ENCODE measurements around the gene TRPM2.
"Not testable (repeated sequence)": the region's sequence is repeated elsewhere in the genome, so short reads cannot be mapped to it uniquely, and the experiment has no call there.

Gene TRPM2

GRCh38 chr21:44377201-44377921 is 23.9 kb downstream of the TRPM2 start:
- no peak for DNase-seq

GRCh38 chr21:44377922-44378645 is 24.7 kb downstream of the TRPM2 start:
- DNase-seq: no peak

DNA sequence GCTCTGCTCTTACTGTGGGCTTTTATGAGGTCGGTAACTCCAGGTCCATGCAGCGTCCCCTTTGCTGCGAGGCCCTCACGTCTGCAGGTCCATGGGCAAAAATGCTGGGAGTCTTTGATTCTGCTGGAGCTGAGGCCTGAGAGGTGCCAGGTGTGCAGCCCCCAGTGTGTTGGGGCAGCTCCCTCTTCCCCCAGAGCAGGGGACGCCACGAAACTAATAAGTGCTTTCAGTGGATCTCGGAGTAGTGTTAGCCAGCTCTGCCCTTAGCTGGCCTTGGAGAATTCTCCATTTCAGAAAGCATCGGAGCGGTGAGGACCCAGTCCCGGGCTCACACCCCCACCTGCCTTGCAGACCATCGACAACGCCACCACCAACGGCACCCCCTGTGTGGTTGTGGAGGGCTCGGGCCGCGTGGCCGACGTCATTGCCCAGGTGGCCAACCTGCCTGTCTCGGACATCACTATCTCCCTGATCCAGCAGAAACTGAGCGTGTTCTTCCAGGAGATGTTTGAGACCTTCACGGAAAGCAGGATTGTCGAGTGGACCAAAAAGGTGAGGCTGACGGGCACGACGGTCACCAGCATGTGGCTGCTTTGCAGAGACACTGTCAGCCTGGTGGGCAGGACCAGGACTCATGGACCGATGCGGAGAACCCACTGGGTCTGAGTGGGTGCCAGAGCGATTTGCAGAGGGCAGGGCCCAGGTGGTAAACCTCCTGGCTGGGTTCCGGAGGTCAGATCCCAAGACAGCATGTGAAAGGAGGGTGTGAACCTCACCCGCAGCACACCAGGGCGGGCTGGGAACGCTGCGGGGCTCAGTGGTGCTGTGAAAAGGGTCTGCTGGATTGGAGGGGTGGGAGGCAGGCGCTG is 25.5 kb downstream of the TRPM2 start:
- no peak for DNase-seq

DNA sequence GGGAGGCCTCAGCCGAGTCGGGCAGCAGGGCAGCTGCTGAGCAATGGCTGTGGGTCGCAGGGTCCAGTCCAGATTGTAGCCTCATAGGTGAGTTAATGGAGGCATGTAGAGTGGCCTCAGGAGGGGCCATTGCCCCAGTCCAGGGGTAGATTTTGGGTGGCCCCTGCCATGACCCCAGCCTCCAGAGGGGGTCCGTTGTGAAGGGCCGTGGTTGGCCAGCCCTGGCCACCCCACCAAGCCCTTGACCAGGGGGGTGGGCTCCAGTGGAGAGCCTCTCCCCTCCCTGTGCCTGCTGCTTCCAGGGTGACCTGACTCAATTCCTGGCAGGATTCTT is 26.1 kb downstream of the TRPM2 start:
- no peak for DNase-seq

DNA sequence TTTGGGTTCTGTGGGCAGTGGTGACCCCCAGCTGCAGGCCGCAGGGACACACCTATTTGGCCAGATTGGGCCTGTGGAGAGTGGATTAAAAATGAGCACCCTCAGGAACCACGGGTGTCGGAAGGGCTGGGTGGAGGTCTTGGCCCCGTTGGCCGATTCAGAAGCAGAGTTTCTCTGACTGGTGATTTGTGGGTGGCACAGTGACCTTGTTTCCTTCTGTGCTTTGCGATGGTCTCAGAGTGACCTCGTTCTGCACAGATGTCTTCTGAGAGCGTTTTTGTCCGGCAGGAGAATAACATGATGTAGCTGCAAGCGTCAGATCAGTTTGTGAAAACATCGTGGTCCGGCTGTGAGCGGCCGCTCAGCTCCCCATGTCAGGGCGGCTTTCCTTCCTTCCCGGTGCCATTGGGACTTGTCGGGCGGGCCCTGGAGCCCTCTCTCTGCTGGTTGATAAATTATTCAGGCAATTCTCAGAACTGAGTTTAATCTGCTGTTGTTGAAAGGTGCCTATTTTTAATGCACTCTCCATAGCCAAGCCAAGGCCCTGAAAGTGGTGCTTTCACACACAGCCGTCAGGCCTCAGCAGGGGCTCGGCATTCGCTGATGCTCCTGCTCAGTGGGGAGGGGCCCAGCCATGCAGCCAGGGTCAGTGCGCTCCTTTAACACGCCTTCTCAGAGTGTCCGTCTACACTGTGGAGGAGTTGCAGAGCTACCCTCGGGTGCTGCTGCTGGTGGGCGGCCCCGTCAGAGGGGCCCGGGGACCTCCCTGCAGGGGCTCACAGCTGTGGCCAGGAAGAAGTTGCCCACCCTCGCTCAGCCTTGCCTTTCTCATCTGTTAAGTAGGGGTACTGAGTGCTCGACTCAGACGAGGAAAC is 26.8 kb downstream of the TRPM2 start:
- no peak for DNase-seq

GRCh38 chr21:44380876-44381275 is 27.5 kb downstream of the TRPM2 start:
- DNase-seq: no peak

DNA sequence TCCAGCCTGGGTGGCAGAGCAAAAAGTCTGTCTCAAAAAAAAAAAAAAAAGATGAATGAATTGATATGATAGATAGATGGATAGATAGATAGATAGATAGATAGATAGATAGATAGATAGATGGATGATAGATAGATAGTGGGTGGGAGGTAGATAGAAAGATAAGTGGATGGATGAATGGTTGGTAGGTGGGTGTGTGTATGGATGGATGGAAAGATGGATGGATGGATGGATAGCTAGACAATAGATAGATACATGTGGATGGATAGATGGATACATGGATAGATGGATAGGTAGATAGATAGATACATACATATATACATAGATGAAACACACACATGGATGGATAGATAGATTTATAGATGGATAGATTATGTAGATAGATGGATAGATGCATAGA is 28.5 kb downstream of the TRPM2 start:
- no peak for DNase-seq

DNA sequence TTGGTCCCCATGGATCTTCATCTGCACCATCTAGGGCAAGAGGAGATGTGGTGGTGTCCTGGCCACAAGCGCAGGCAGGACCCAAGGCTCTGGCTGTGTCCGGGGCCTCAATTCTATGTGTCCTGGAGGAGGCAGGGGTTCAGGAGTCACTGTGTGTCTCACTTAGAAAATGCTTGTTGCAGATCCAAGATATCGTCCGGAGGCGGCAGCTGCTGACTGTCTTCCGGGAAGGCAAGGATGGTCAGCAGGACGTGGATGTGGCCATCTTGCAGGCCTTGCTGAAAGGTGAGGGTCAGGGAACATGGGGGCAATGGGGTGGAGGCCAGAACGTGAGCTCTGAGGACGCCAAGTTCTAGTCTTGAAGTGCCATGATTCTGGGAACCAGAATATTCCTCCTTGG is 29.1 kb downstream of the TRPM2 start:
- DNase-seq: no peak

- DNase-seq: no peak
Observed at GRCh38 chr21:44383216-44383615, 29.8 kb downstream of the TRPM2 start.

DNA sequence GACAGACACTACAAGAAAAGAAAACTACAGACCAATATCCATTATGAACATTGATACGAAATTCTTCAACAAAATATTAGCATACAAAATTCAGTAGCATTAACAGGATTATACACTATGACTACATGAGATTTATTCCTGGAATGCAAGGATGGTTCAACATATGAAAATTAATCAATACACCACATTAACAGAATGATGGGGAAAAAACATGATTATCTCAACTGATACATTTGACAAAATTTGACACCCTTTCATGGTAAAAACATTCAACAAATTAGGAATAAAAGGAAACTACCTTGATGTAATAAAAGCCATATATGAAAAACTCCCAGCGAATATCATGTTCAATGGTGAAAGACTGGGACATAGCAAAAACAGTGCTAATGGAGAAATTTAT is 31.5 kb downstream of the TRPM2 start:
- no peak for DNase-seq

GRCh38 chr21:44389335-44389734 is 35.9 kb downstream of the TRPM2 start:
- no peak for DNase-seq

- no peak for DNase-seq
Observed at GRCh38 chr21:44390886-44391285, 37.5 kb downstream of the TRPM2 start.

- DNase-seq: no peak
Observed at GRCh38 chr21:44391345-44392091, 38.1 kb downstream of the TRPM2 start.

DNA sequence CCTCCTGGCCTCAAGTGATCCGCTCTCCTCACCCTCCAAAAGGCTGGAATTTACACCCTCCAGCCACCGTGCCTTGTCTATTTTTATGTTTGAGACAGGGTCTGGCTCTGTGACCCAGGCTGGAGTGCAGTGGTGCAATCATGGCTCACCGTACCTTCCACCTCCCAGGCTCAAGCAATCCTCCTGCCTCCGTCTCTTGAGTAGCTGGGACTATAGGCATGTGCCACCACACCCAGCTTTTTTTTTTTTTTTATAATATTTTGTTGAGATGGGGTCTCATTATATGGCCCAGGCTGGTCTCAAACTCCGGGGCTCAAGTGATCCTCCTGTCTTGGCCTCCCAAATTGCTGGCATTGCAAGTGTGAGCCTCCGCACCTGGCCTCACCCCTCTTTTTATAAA is 38.8 kb downstream of the TRPM2 start:
- no peak for DNase-seq

DNA sequence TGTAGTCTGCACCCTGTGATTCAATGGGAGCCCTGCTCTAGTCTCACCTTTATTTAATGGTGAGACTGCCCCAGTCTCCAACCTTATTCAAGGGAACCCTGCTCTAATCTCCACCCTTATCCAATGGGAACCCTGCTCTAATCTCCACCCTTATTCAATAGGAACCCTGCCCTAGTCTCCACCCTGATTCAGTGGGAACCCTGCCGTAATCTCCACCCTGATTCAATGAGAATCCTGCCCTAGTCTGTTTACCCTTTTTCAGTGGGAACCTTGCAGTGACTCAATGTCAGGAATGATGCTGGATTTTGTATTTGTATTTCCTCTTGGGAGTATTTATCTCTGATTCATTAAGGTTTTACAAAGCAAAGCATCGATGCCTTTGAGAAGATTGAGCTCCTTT is 39.5 kb downstream of the TRPM2 start:
- no peak for DNase-seq

DNA sequence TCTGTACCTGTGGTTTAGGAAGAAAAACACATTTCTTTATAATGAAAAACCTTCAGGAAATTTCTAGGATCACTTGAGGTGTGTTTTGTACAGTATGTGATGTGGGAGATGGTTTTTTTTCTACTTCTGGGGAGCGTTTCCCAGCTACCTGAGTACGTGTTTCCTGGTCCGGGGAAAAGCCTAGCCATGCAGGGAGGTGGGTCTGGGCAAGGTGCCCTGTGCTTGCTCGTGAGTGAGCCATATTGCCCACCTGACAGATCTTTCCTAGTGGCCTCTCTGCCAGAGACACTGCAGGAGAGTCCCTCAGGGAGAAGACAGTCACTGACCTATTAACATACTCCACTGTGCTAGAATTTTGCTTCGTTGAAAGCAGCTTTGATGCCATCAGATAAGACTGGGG is 41.3 kb downstream of the TRPM2 start:
- DNase-seq: no peak

DNA sequence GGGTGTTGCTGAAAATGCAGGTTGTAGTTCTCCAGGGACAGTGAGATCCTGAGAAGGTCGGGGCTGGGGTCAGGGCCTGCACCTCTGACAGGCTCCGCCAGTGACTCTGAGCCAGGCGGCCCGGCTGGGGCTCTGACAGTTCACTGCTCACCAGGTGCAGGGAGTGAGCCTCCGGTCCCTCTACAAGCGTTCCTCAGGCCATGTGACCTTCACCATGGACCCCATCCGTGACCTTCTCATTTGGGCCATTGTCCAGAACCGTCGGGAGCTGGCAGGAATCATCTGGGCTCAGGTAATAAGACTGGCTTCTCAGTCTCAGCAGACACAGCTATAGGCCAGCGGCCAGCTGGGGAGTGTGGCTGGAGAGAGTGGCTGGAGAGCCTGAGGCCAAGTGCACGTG is 41.8 kb downstream of the TRPM2 start:
- no peak for DNase-seq

GRCh38 chr21:44396803-44397202 is 43.4 kb downstream of the TRPM2 start:
- DNase-seq: not testable (repeated sequence)

GRCh38 chr21:44397431-44398031 is 44.1 kb downstream of the TRPM2 start:
- no peak for DNase-seq

DNA sequence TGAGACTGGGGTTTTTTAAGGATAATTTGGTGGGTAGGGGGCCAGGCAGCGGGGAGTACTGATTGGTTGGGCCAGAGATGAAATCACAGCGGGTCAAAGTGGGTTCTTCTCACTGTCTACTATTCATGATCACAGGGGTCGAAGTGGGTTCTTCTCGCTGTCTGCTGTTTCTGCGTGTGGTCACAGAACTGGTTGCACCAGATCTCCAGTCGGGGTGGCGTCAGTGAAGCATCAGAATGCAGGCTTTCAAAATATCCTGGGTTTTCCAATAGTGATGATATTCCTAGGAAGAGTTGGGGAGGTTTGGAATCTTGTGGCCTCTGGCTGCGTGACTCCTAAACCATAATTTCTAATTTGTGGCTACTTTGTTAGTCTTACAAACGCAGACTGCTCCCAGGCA is 45.1 kb downstream of the TRPM2 start:
- DNase-seq: no peak

GRCh38 chr21:44399151-44399954 is 45.9 kb downstream of the TRPM2 start:
- no peak for DNase-seq
